T-cell (primary cell): ENCODE measurements around the gene UBXN7. TPM values are rescaled to one million over a fixed set of nuclear protein-coding genes. Genes with fewer than 3 reads are reported as not detected.
"Not testable (repeated sequence)": the region's sequence is repeated elsewhere in the genome, so short reads cannot be mapped to it uniquely, and the experiment has no call there.

ENCODE experiments used
- ATAC-seq, 4 experiments: fragments of 200-7000 bp in 3 of 4; fragments of 150-1000 bp in 1 of 4; cut with Tn5 transposase; replicated peaks in 1 of 4; 1 replicate in 3 of 4; 2 replicates in 1 of 4; pipeline ENCODE4 v1.10.0; 2021; ENCODE audit warnings: moderate library complexity in 3 of 4, mild to moderate bottlenecking in 2 of 4, moderate number of reproducible peaks in 1 of 4
- CTCF ChIA-PET, 2 donors: fragments of 300-600 bp; sonication (Branson Sonifier 250); formaldehyde crosslinking; loops; one replicate each; lab custom pipeline; 2022; ENCODE audit warnings: antibody characterized with exemption in 2 of 2; lab: Charles Lee
- POLR2A ChIA-PET, 2 donors: fragments of 300-600 bp; sonication (Branson Sonifier 250); formaldehyde crosslinking; loops; one replicate each; lab custom pipeline; 2022; ENCODE audit warnings: antibody characterized with exemption in 2 of 2; lab: Charles Lee
- DNase-seq, 35 experiments: peaks; one replicate each; pipeline versions ENCODE4 v3.0.0 to v3.0.0-alpha.2; 2013 to 2023
- H3K27ac ChIP-seq: one replicate; pipeline ENCODE4 v1.5.1; 2013; ENCODE audit warnings: low read length
- H3K27me3 ChIP-seq, 2 experiments: replicated peaks in 1 of 2; 1 replicate in 1 of 2; 2 replicates in 1 of 2; pipeline versions ENCODE4 v1.6.1 to v1.7.0; 2013; ENCODE audit warnings: low read length in 1 of 2, mixed read lengths in 1 of 2; ENCODE audit not compliant: control insufficient read depth in 2 of 2, insufficient read depth in 2 of 2; ENCODE audit errors: extremely low read depth in 1 of 2
- H3K36me3 ChIP-seq, 2 donors: 1 replicate in 1 of 2; 2 replicates in 1 of 2; pipeline versions ENCODE4 v1.6.1 to v1.7.0; 2013; ENCODE audit warnings: low read length in 1 of 2; ENCODE audit not compliant: control insufficient read depth in 2 of 2, insufficient read depth in 1 of 2; ENCODE audit errors: extremely low read depth in 1 of 2
- H3K4me1 ChIP-seq, 2 experiments: 1 replicate in 1 of 2; 2 replicates in 1 of 2; pipeline versions ENCODE4 v1.6.1 to v1.7.0; 2013; ENCODE audit warnings: low read length in 2 of 2, mixed read lengths in 1 of 2; ENCODE audit not compliant: insufficient read depth in 2 of 2, control insufficient read depth in 1 of 2; ENCODE audit errors: extremely low read depth in 1 of 2
- H3K4me3 ChIP-seq, 2 donors: 1 replicate in 1 of 2; 2 replicates in 1 of 2; pipeline versions ENCODE4 v1.5.1 to v1.7.0; 2013; ENCODE audit warnings: mild to moderate bottlenecking in 2 of 2, low read length in 1 of 2, moderate library complexity in 1 of 2; ENCODE audit not compliant: control insufficient read depth in 1 of 2; ENCODE audit errors: extremely low read depth in 1 of 2
- H3K9me3 ChIP-seq: 2 replicates; pipeline ENCODE4 v1.7.0; 2013
- H3K27ac Mint-ChIP-seq, 2 donors: one replicate each; pipeline ENCODE4 v1.8.0; 2020 to 2021; ENCODE audit warnings: mild to moderate bottlenecking in 2 of 2, mixed read lengths in 2 of 2
- H3K27me3 Mint-ChIP-seq, 2 donors: one replicate each; pipeline ENCODE4 v1.8.0; 2021 to 2022; ENCODE audit warnings: mixed read lengths in 2 of 2
- H3K36me3 Mint-ChIP-seq: one replicate; pipeline ENCODE4 v1.8.0; 2021; ENCODE audit warnings: mixed read lengths
- H3K4me1 Mint-ChIP-seq, 3 donors: one replicate each; pipeline ENCODE4 v1.8.0; 2020 to 2022; ENCODE audit warnings: mixed read lengths in 3 of 3, mild to moderate bottlenecking in 1 of 3
- H3K4me3 Mint-ChIP-seq, 3 donors: one replicate each; pipeline ENCODE4 v1.8.0; 2020 to 2022; ENCODE audit warnings: mild to moderate bottlenecking in 3 of 3, mixed read lengths in 3 of 3, moderate library complexity in 3 of 3
- H3K9me3 Mint-ChIP-seq, 3 donors: one replicate each; pipeline ENCODE4 v1.8.0; 2020 to 2022; ENCODE audit warnings: mixed read lengths in 3 of 3
- WGBS: methylation state at CpG from one replicate; pipeline ENCODE4 v1.1.5; 2013; ENCODE audit warnings: missing lambda C conversion rate; ENCODE audit not compliant: insufficient coverage; 5-methylcytosine and 5-hydroxymethylcytosine counted together
- total RNA-seq, 35 experiments: library from RNA in 6 of 35; stranded (reverse) in 6 of 35; fragments of 120-200 nt in 1 of 35; gene quantifications; one replicate each; pipeline versions ENCODE4 v1.2.1 to v1.2.4 and lab custom pipeline; 2013 to 2026

UBXN7 gene
- total RNA-seq, result 10 to 100 TPM; 64.7 to 92.3 (median 74.8) TPM
- 28.2 TPM for total RNA-seq (2013)
- total RNA-seq (lab: John Stamatoyannopoulos, UW), result 38.1 to 138 (median 80.9) reads per million in 29 experiments

GRCh38 chr3:196432137-196432879, at the start of gene UBXN7:
UBXN7 (minus strand) TSS chr3:196432427; CDS start chr3:196432399, 28 bp downstream.
- no peaks in the 10 kb centered on the region for H3K9me3 ChIP-seq
- DNase-seq, result peak; percentile 87 to 99 (median 95)
- peak within 1 kb of the TSS; percentile 80 for H3K27ac ChIP-seq
- Mint-ChIP-seq H3K36me3 (peaks cover 3% of the 10 kb centered on the region), H3K27ac (peak within 1 kb of the TSS; percentile 57 to 95), H3K9me3 (no peaks in the 10 kb centered on the region), H3K4me1 (peaks cover 29 to 32% (median 29%) of the 10 kb centered on the region in 3 donors), H3K4me3 (peak within 1 kb of the TSS; percentile 73 to 86 (median 81)), H3K27me3 (no peaks in the 10 kb centered on the region)
- peaks cover 0 to 5% of the 10 kb centered on the region in 2 donors for H3K36me3 ChIP-seq
- H3K4me1 ChIP-seq, result peaks cover 11 to 18% of the 10 kb centered on the region in 2 experiments
- H3K27me3 ChIP-seq, result no peaks in the 10 kb centered on the region
- peak; percentile 88 to 89 (median 88) for ATAC-seq
- ChIA-PET POLR2A (interaction anchor here in 1 of 2 donors (0.6 kb wide), 1 partner anchor 115 kb away, joined by 5 read pairs; the partner anchor contains the start of gene DYNLT2B), CTCF (interaction anchor here (0.5 to 0.9 kb wide), 4 partner anchors 13 to 362 kb away, joined by 6 to 7 read pairs (median 6); no protein-coding TSS in a partner anchor)
- peak within 1 kb of the TSS; percentile 89 to 100 for H3K4me3 ChIP-seq
- WGBS, result 0% methylated on average over 54 of the region's 67 CpGs

GRCh38 chr3:196477678-196478077, 45.5 kb upstream of the UBXN7 start:
- ChIA-PET CTCF (no interaction called here), POLR2A (interaction anchor here in 1 of 2 donors (0.6 kb wide), 1 partner anchor 233 kb away, joined by 6 read pairs; no protein-coding TSS in a partner anchor)
- H3K4me3 ChIP-seq, result no peak overlapping the region
- no peak overlapping the region for H3K27ac ChIP-seq
- H3K27me3 Mint-ChIP-seq, result no peaks in the 10 kb centered on the region
- no peaks in the 10 kb centered on the region for H3K4me1 ChIP-seq
- H3K36me3 Mint-ChIP-seq, result peaks cover 35% of the 10 kb centered on the region
- DNase-seq (no peak), ATAC-seq (no peak)
- WGBS, result 100% methylated on average over 1 of the region's 4 CpGs
- no peaks in the 10 kb centered on the region for H3K9me3 Mint-ChIP-seq
- H3K4me1 Mint-ChIP-seq, result no peaks in the 10 kb centered on the region
- peaks cover 7 to 60% of the 10 kb centered on the region in 2 donors for H3K36me3 ChIP-seq
- no peaks in the 10 kb centered on the region for H3K27me3 ChIP-seq
- no peak overlapping the region for H3K4me3 Mint-ChIP-seq
- H3K9me3 ChIP-seq, result no peaks in the 10 kb centered on the region
- H3K27ac Mint-ChIP-seq, result no peak overlapping the region

GRCh38 chr3:196472286-196472685, 40.1 kb upstream of the UBXN7 start:
- H3K27me3 ChIP-seq, result no peaks in the 10 kb centered on the region
- H3K4me1 Mint-ChIP-seq, result peaks cover 4 to 21% (median 7%) of the 10 kb centered on the region in 3 donors
- H3K9me3 ChIP-seq, result no peaks in the 10 kb centered on the region
- no peaks in the 10 kb centered on the region for H3K27me3 Mint-ChIP-seq
- ATAC-seq (no peak), DNase-seq (no peak)
- H3K4me3 Mint-ChIP-seq, result no peak overlapping the region
- no peak overlapping the region for H3K27ac ChIP-seq
- H3K36me3 ChIP-seq, result peaks cover 0 to 45% of the 10 kb centered on the region in 2 donors
- H3K36me3 Mint-ChIP-seq, result peaks cover 40% of the 10 kb centered on the region
- 75% methylated on average over 5 of the region's 8 CpGs for WGBS
- H3K27ac Mint-ChIP-seq, result no peak overlapping the region
- H3K4me3 ChIP-seq, result no peak overlapping the region
- H3K4me1 ChIP-seq, result no peaks in the 10 kb centered on the region
- ChIA-PET CTCF (no interaction called here), POLR2A (no interaction called here)
- H3K9me3 Mint-ChIP-seq, result no peaks in the 10 kb centered on the region

DNA sequence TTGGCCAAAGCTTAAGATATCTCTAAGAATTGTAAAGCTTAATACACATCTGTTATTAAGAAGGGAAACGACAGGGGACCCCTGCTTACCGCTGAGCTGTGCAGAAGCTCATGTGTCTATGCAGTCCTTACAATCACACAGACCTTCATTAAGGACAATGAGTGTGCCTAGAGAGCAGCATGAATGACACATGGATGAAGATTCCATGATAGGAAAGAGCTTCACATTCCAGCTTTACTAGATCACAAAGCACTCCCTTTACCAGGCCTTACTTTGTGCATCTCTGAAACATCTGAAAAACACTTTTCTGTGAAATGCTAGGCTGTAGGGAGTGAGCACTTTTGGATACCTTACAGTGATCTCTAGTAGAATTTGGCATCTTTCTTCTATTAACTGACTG, 39.3 kb upstream of the UBXN7 start:
- peaks cover 4 to 21% (median 7%) of the 10 kb centered on the region in 3 donors for H3K4me1 Mint-ChIP-seq
- no peak for ATAC-seq
- DNase-seq, result no peak
- Histone ChIP-seq H3K9me3 (no peaks in the 10 kb centered on the region), H3K4me1 (no peaks in the 10 kb centered on the region), H3K4me3 (no peak overlapping the region), H3K27ac (no peak overlapping the region), H3K36me3 (peaks cover 0 to 40% of the 10 kb centered on the region in 2 donors), H3K27me3 (no peaks in the 10 kb centered on the region)
- no peaks in the 10 kb centered on the region for H3K9me3 Mint-ChIP-seq
- no peak overlapping the region for H3K4me3 Mint-ChIP-seq
- no CpG with 5 or more reads among the region's 2 CpGs for WGBS
- ChIA-PET CTCF (interaction anchor here (0.6 kb wide), 2 partner anchors 14 to 186 kb away, joined by 3 read pairs; no protein-coding TSS in a partner anchor), POLR2A (interaction anchor here in 1 of 2 donors (0.7 kb wide), 1 partner anchor 14 kb away, joined by 5 read pairs; no protein-coding TSS in a partner anchor)
- H3K27ac Mint-ChIP-seq, result no peak overlapping the region
- peaks cover 36% of the 10 kb centered on the region for H3K36me3 Mint-ChIP-seq
- no peaks in the 10 kb centered on the region for H3K27me3 Mint-ChIP-seq

- H3K36me3 ChIP-seq, result peaks cover 0 to 39% of the 10 kb centered on the region in 2 donors
- not testable (repeated sequence) for H3K9me3 Mint-ChIP-seq, ATAC-seq, H3K27ac Mint-ChIP-seq, H3K4me3 Mint-ChIP-seq, H3K27me3 Mint-ChIP-seq, H3K9me3 ChIP-seq, DNase-seq, H3K27ac ChIP-seq, H3K27me3 ChIP-seq, H3K4me3 ChIP-seq, H3K4me1 ChIP-seq
- H3K4me1 Mint-ChIP-seq, result peaks cover 4 to 21% (median 7%) of the 10 kb centered on the region in 3 donors
- WGBS, result 100% methylated on average over 2 of the region's 3 CpGs
- CTCF ChIA-PET, result interaction anchor here in 1 of 2 donors (0.6 kb wide), 1 partner anchor 100 kb away, joined by 3 read pairs; no protein-coding TSS in a partner anchor
- POLR2A ChIA-PET, result interaction anchor here in 1 of 2 donors (0.6 kb wide), 1 partner anchor 22 kb away, joined by 3 read pairs; no protein-coding TSS in a partner anchor
- H3K36me3 Mint-ChIP-seq, result peaks cover 35% of the 10 kb centered on the region
These were observed 38.0 kb upstream of the UBXN7 start for GRCh38 chr3:196470182-196470581.

GRCh38 chr3:196463804-196464203, 31.6 kb upstream of the UBXN7 start:
- H3K27me3 Mint-ChIP-seq, result no peaks in the 10 kb centered on the region
- H3K4me1 ChIP-seq, result no peaks in the 10 kb centered on the region
- peaks cover 0 to 5% (median 3%) of the 10 kb centered on the region in 3 donors for H3K4me1 Mint-ChIP-seq
- H3K9me3 Mint-ChIP-seq, result peaks cover 0 to 3% (median 0%) of the 10 kb centered on the region in 3 donors
- CTCF ChIA-PET, result no interaction called here
- no peak for ATAC-seq
- H3K36me3 Mint-ChIP-seq, result peaks cover 14% of the 10 kb centered on the region
- H3K27ac ChIP-seq, result no peak overlapping the region
- peaks cover 0 to 2% of the 10 kb centered on the region in 2 donors for H3K36me3 ChIP-seq
- no peak for DNase-seq
- H3K27ac Mint-ChIP-seq, result no peak overlapping the region
- H3K4me3 ChIP-seq, result no peak overlapping the region
- no peaks in the 10 kb centered on the region for H3K9me3 ChIP-seq
- no peaks in the 10 kb centered on the region for H3K27me3 ChIP-seq
- POLR2A ChIA-PET, result no interaction called here
- WGBS, result 100% methylated on average over 1 of the region's 3 CpGs
- no peak overlapping the region for H3K4me3 Mint-ChIP-seq
